HG02885 (cell line): ENCODE measurements around the gene SPRYD3.
"Not testable (repeated sequence)": the region's sequence is repeated elsewhere in the genome, so short reads cannot be mapped to it uniquely, and the experiment has no call there.

Experiments
- ATAC-seq: cut with Tn5 transposase; IDR thresholded peaks from one replicate; pipeline ENCODE4 v1.9.1; 2021; ENCODE audit warnings: mild to moderate bottlenecking; ENCODE audit not compliant: unreplicated experiment, poor library complexity

Gene SPRYD3

GRCh38 chr12:53036802-53037201 lies 42.4 kb downstream of the SPRYD3 start:
- ATAC-seq: no peak

GRCh38 chr12:53034459-53034858 lies 44.7 kb downstream of the SPRYD3 start:
- no peak for ATAC-seq

GRCh38 chr12:53033832-53034231 lies 45.4 kb downstream of the SPRYD3 start:
- not testable (repeated sequence) for ATAC-seq

- ATAC-seq: no peak
These were observed 47.6 kb downstream of the SPRYD3 start for GRCh38 chr12:53031616-53032015.

- not testable (repeated sequence) for ATAC-seq
These were observed 52.2 kb downstream of the SPRYD3 start for GRCh38 chr12:53027014-53027413.

- ATAC-seq: no peak
These were observed 53.9 kb downstream of the SPRYD3 start for GRCh38 chr12:53025250-53025649.

- ATAC-seq: no peak
These were observed 64.5 kb downstream of the SPRYD3 start for GRCh38 chr12:53014709-53015108.
